D721Med (cell line): Measurements from ENCODE around the gene SLC6A9.

Experiments
- DNase-seq: peaks from one replicate; pipeline ENCODE4 v3.0.0; 2011; ENCODE audit warnings: low spot score; ENCODE audit not compliant: insufficient read length
- FAIRE-seq: peaks from 2 replicates; lab custom pipeline; 2011; peaks lifted over from hg19 to GRCh38; lab: Jason Lieb, UNC
- TF ChIP-seq, protein P1 (sequence below): IDR thresholded peaks from 2 replicates; pipeline ENCODE4 v1.5.1; 2012; ENCODE audit warnings: mild to moderate bottlenecking, control low read depth; ENCODE audit not compliant: insufficient read depth; ENCODE audit errors: missing control alignments

The SLC6A9 gene

DNA sequence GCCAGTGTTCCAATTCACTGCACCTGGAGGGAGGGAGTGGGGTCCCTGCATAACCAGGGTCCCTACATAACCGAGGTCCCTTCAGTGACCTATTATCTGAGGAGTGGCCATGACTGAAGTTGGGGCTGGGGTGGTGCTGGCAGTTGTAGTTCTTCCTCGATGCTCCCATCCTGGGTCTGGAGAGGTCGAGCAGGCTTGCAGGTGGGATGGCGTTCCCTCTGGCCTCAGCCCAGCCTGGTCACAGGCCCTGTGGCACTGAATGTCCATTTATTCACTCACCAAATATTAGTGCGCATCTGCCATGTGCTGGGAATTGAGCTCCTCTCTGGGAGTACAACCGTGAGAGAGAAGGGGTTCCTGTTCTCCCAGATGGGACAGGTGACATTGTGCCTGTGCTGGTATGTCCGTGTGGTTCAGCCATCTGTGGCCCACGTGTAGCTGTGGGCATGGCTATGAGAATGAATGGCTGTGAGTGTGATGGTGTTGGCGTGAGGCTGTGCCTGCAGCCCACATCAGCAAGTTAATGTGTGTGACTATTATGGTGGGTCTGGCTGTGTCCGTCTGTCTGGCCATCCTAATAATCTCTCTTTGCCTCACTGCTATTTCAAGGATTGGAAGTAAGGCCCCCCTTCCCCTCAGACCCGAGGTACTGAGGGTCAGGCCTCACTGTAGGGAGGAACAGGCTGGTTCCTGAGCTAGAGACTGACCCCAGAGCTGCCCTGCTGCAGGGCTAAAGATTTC is 3.9 kb upstream of the SLC6A9 start:
- DNase-seq: no peak
- FAIRE-seq: no peak
- TF ChIP-seq, protein P1, sequence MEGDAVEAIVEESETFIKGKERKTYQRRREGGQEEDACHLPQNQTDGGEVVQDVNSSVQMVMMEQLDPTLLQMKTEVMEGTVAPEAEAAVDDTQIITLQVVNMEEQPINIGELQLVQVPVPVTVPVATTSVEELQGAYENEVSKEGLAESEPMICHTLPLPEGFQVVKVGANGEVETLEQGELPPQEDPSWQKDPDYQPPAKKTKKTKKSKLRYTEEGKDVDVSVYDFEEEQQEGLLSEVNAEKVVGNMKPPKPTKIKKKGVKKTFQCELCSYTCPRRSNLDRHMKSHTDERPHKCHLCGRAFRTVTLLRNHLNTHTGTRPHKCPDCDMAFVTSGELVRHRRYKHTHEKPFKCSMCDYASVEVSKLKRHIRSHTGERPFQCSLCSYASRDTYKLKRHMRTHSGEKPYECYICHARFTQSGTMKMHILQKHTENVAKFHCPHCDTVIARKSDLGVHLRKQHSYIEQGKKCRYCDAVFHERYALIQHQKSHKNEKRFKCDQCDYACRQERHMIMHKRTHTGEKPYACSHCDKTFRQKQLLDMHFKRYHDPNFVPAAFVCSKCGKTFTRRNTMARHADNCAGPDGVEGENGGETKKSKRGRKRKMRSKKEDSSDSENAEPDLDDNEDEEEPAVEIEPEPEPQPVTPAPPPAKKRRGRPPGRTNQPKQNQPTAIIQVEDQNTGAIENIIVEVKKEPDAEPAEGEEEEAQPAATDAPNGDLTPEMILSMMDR: no peak

DNA sequence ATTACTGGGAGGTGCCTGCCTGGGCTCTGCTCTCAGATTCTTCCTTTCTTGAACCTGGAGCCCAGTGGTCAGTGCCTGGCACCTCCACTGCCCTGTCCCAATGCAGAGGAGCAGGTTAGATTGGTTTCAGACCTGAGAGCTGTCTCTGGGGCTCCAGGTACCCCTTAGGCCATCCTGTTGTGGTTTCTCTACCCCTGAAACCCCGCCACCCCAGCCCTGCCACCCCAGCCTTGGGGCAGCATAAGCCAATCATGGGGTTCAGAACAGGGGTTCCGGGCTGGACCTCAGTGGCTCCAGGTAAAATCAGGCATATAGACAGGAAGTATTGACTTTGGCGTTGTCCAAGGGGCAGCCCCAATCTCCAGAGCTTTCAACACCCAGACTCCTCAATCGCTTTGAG is 3.2 kb upstream of the SLC6A9 start:
- FAIRE-seq: no peak
- TF ChIP-seq, protein P1: no peak
- DNase-seq: no peak

DNA sequence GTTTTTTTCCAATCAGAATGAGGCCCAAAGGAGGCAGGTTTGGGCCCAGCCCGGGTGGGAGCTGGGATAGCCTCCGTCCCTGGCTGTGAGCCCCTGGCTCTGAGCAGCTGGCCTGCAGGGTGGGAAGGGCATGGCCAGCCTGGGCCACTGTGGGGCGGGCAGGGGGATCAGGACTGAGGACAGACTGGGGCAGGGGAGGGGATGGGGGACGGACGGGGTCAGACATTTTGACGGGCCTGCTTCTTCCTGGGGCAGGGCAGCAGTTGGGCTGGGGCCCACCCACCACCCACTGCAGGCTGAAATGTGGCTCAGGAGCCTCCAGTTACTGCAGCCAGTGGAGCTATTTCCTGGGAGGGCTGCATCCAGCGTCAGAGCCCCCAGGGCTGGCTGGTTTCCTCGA is 2.5 kb upstream of the SLC6A9 start:
- no peak for FAIRE-seq

DNA sequence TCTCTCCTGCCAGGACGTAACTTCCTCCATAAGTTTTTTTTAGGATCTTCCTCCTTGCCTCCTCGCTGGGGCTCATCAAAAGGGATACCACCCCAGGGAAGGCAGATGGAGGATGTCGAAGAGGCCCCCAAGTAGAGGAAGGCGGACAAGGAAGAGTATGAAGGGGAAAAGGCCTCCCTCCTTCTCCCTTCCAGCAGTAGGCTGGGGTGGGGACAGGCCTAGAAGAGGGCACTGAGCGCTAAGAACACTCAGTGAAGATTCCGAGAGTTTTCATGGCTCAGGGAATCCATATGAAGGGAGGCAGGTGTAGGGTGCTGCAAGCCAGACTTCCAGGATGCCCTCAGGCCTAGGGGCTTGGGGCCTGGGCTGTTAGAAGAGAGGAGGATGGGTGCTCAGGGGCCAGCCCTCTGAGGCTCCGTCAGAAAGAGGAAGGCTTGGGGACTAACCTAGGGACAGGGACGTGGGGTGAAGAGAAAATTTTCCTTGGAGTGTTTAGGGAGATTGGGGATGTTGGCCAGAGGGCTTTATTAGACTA is 1.8 kb upstream of the SLC6A9 start:
- TF ChIP-seq, protein P1: no peak
- FAIRE-seq (no peak), DNase-seq (no peak)

More for the DNA sequence above, 2.5 kb upstream of the SLC6A9 start:
- no peak for DNase-seq
- TF ChIP-seq, protein P1: no peak

DNA sequence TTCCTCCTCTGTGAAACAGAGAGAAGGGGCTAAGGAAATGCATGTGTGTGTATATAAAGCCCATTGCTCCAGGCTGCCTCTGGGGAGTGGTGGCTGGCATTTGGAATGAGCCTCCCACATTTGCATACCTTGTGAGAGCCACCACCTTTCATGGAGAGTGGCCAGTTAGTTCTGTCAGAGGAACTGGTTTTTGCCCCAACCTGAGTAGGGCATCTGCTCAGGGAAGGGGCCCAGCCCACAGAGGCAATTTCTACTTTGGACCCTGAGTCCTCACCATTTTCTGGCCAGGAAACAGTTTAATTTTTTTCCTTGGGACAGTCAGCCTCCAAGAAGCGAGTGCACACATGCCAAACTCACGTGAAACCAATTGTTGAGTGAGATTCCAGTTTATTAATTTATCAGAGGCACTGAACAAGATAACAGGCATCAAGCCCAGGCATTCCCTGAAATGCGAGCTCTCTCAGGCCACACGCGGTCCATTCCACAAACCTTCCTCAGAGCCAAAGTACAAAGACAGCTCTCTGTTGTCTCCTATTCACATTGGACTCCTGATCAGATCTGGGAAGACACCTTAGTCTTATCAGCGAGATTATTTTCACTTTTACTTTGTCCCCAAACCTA is 1.0 kb upstream of the SLC6A9 start:
- TF ChIP-seq, protein P1: no peak
- no peak for DNase-seq
- no peak for FAIRE-seq

DNA sequence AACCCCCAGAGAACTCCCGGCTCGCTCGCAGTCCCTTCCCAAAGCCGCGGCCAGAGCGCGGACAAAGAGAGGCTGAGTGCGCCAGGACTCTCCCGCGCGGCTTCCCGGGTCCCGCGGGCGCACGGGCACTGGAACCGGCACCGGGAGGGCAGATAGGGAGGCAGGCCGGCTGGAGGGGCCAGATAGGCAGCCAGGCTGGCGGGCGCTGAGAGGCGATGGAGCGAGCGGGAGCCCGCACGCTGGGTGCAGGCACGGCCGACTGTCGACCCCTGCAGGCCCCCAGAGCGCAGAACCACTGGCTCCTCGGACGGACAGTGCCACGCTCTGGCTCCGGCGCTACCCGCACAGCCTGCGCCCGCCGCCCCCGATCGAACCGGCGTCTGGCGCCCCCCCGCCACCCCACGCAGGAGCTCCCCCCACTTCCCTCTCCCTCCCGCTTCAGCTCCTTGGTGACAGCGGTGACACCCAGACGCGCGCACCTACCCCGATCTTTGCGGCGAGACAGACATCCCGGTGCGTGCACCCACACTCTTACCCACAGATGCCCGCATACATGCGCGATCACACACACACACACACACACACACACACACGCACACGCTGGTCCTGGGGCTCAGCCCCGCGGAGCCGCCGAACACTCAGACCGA is 534 bp downstream of the SLC6A9 start:
- FAIRE-seq (no peak), DNase-seq (no peak)
- TF ChIP-seq, protein P1: peak; percentile 10
